CD4-positive, alpha-beta T cell (primary cell): ENCODE measurements around the gene KLHL35. TPM values are rescaled to one million over a fixed set of nuclear protein-coding genes. Genes with fewer than 3 reads are reported as not detected.

Source experiments
- ATAC-seq: fragments of 200-7000 bp; cut with Tn5 transposase; one replicate; pipeline ENCODE4 v1.10.0; 2022; ENCODE audit warnings: mild to moderate bottlenecking; ENCODE audit not compliant: poor library complexity
- CTCF ChIA-PET: fragments of 350-600 bp; sonication (Branson Sonifier 250); formaldehyde crosslinking; loops from one replicate; lab custom pipeline; 2021; ENCODE audit warnings: antibody characterized with exemption, inconsistent platforms; lab: Charles Lee
- POLR2A ChIA-PET: fragments of 350-600 bp; sonication (Branson Sonifier 250); formaldehyde crosslinking; loops from one replicate; lab custom pipeline; 2021; ENCODE audit warnings: antibody characterized with exemption, inconsistent platforms; lab: Charles Lee
- DNase-seq, 14 experiments: peaks; one replicate each; pipeline ENCODE4 v3.0.0-alpha.2; 2013 to 2020; ENCODE audit warnings: mixed read lengths in 2 of 14
- H3K27ac ChIP-seq, 2 donors: one replicate each; pipeline versions ENCODE4 v1.5.1 to v1.7.0; 2013; ENCODE audit warnings: low read length in 2 of 2, low read depth in 1 of 2, mild to moderate bottlenecking in 1 of 2
- H3K27me3 ChIP-seq, 2 experiments: 1 replicate in 1 of 2; 2 replicates in 1 of 2; pipeline versions ENCODE4 v1.6.1 to v1.7.0; 2013; ENCODE audit warnings: low read length in 2 of 2, control low read depth in 1 of 2, mild to moderate bottlenecking in 1 of 2, moderate library complexity in 1 of 2; ENCODE audit not compliant: insufficient read depth in 2 of 2, control insufficient read depth in 1 of 2
- H3K36me3 ChIP-seq: one replicate; pipeline ENCODE4 v1.6.1; 2013; ENCODE audit warnings: low read length, control low read depth; ENCODE audit not compliant: insufficient read depth
- H3K4me1 ChIP-seq: one replicate; pipeline ENCODE4 v1.6.1; 2013; ENCODE audit warnings: low read length, control low read depth; ENCODE audit not compliant: insufficient read depth
- H3K4me3 ChIP-seq: one replicate; pipeline ENCODE4 v1.5.1; 2013; ENCODE audit warnings: mild to moderate bottlenecking, low read length, moderate library complexity
- H3K9me3 ChIP-seq, 2 experiments: 1 replicate in 1 of 2; 2 replicates in 1 of 2; pipeline versions ENCODE4 v1.6.1 to v1.7.0; 2013; ENCODE audit warnings: low read length in 2 of 2, mild to moderate bottlenecking in 2 of 2, control low read depth in 1 of 2, moderate library complexity in 1 of 2; ENCODE audit not compliant: control insufficient read depth in 1 of 2, insufficient read depth in 1 of 2
- H3K27ac Mint-ChIP-seq: one replicate; pipeline ENCODE4 v1.8.0; 2020; ENCODE audit warnings: mixed read lengths
- H3K27me3 Mint-ChIP-seq: one replicate; pipeline ENCODE4 v1.8.0; 2021; ENCODE audit warnings: mixed read lengths
- H3K36me3 Mint-ChIP-seq: one replicate; pipeline ENCODE4 v1.8.0; 2021; ENCODE audit warnings: low read depth, mixed read lengths
- H3K4me1 Mint-ChIP-seq: one replicate; pipeline ENCODE4 v1.8.0; 2021; ENCODE audit warnings: low read depth, mixed read lengths
- H3K4me3 Mint-ChIP-seq: one replicate; pipeline ENCODE4 v1.8.0; 2020; ENCODE audit warnings: mild to moderate bottlenecking, mixed read lengths
- H3K9me3 Mint-ChIP-seq: one replicate; pipeline ENCODE4 v1.8.0; 2020; ENCODE audit warnings: mixed read lengths
- CTCF ChIP-seq: fragments of 200-600 bp; IDR thresholded peaks from one replicate; pipeline ENCODE4 v1.8.0; 2022; ENCODE audit warnings: antibody characterized with exemption, mild to moderate bottlenecking
- intact Hi-C, 2 experiments: fragments of 100-400 bp; cut with DNase I in 1 of 2; cut with micrococcal nuclease in 1 of 2; formaldehyde crosslinking; loops; one replicate each; pipeline versions ENCODE4 v1.15.1 to v1.9.0; 2023 to 2025; cut with DNase I, micrococcal nuclease
- total RNA-seq, 174 experiments: library from RNA in 2 of 174; stranded (reverse) in 2 of 174; gene quantifications; one replicate each; pipeline ENCODE4 v1.2.3 and lab custom pipeline; 2021 to 2026

KLHL35 gene
- total RNA-seq, 2 experiments from 2014 or later = 0.33 to 0.81 TPM

DNA sequence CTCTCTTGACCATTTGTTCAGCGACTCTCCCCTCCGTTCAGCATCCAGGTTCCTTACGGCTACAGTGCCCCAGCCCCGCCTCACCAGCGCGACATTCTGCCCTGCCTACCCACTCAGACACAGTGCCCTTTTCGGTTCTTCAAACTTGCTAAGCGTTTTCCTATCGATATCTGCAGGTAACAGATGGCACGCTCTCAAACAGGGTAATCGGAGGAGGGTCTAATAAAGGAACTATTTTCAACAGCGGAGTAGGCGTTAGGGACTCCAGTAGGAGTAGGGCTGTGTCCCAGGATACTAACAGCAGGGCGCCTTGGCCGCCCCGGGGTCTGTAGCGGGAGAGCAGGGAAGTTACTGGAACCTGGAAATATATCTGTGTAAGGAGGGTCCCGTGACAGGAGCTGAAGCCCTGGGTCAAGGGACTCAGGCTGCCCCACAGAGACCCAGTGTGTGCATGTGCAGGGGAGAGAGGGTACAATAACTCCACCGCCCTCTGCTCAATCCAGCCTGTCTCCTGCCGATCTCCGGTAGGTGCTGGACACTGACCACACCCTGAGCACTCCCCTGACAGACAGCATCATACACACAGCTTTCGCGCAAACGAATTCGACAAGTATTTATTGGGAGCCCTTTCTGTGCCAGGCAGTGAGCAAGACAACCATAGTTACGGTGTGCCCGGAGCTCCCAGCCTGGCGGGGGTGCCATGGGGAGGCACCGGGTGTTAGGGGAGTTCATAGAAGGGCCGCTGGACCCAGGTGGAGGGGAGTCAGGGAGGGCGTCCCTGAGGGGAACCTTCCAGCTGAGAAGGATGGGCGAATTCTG lies 2.1 kb downstream of the KLHL35 start:
- ATAC-seq (no peak), DNase-seq (no peak)
- POLR2A ChIA-PET = interaction anchor here (1.1 to 2.1 kb wide), 5 partner anchors 31 to 189 kb away, joined by 3 to 14 read pairs (median 6); partner anchors contain the start of gene GDPD5
- Histone ChIP-seq H3K4me1 (peaks cover 30% of the 10 kb centered on the region), H3K27ac (no peak overlapping the region), H3K27me3 (peaks cover 32 to 38% of the 10 kb centered on the region in 2 experiments), H3K4me3 (peak overlapping the region; percentile 43), H3K36me3 (no peaks in the 10 kb centered on the region), H3K9me3 (peaks cover 0 to 15% of the 10 kb centered on the region in 2 experiments)
- H3K4me1 Mint-ChIP-seq = peaks cover 30% of the 10 kb centered on the region
- H3K4me3 Mint-ChIP-seq = peak overlapping the region; percentile 82
- intact Hi-C loops = loop anchor here in 1 of 2 experiments (5.0 kb wide), 1 partner anchor 34 kb away; the partner anchor contains the start of gene RPS3
- H3K36me3 Mint-ChIP-seq = peaks cover 5% of the 10 kb centered on the region
- CTCF ChIA-PET = no interaction called here
- no peaks in the 10 kb centered on the region for H3K9me3 Mint-ChIP-seq
- peak overlapping the region; percentile 11 for H3K27ac Mint-ChIP-seq
- no peak for TF ChIP-seq CTCF
- peaks cover 58% of the 10 kb centered on the region for H3K27me3 Mint-ChIP-seq

DNA sequence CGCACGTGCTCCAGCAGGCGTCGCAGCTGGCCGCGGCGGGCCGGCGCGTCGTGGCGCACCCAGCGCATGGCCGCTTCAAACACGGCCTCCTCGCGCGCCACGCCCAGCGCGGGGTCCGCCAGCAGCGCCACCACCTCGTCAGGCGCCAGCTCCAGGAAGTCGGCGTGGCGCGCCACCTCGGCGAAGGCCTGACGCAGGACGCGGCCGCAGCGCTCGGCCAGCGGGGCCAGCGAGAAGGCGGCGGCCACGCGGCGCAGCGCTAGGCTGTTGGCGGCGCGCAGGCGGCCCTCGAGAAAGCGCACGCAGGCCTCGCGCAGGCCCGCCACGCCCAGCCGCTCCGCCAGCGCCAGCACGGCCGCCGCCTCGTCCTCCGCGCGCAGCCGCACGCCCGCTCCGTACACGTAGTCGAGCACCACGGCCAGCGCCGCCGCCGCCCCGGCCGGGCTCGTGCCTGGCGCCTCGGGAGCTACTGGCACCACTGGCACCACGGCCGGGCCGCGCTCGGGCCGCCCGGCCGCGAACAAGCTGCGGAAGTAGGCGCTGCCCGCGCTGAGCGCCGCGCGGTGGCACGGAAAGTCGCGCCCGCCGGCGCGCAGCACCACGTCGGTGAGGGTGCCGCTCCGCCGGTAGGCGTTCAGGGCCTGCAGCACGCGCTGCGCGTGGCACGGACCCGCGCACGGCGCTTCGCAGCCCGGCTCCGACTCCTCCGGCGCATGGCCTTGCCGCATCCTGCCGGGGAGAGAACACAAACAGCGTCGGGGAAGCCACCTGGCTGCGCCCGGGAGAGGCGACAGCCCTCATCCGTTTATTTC lies 2.9 kb downstream of the KLHL35 start:
- no peak for TF ChIP-seq CTCF
- Mint-ChIP-seq H3K27ac (peak overlapping the region; percentile 11), H3K4me3 (peak overlapping the region; percentile 82), H3K4me1 (peaks cover 30% of the 10 kb centered on the region), H3K9me3 (no peaks in the 10 kb centered on the region), H3K36me3 (peaks cover 5% of the 10 kb centered on the region), H3K27me3 (peaks cover 55% of the 10 kb centered on the region)
- H3K9me3 ChIP-seq = peaks cover 0 to 15% of the 10 kb centered on the region in 2 experiments
- DNase-seq = peak; percentile 34 to 86 (median 54)
- H3K27me3 ChIP-seq = peaks cover 32 to 38% of the 10 kb centered on the region in 2 experiments
- no peaks in the 10 kb centered on the region for H3K36me3 ChIP-seq
- ChIA-PET POLR2A (interaction anchor here (0.8 to 2.1 kb wide), 8 partner anchors 30 to 188 kb away, joined by 3 to 14 read pairs (median 4); partner anchors contain the start of gene GDPD5), CTCF (no interaction called here)
- peak overlapping the region; percentile 43 for H3K4me3 ChIP-seq
- intact Hi-C loops = loop anchor here in 1 of 2 experiments (5.0 kb wide), 1 partner anchor 33 kb away; the partner anchor contains the start of gene RPS3
- peak; percentile 65 for ATAC-seq
- H3K27ac ChIP-seq = no peak overlapping the region
- peaks cover 30% of the 10 kb centered on the region for H3K4me1 ChIP-seq

DNA sequence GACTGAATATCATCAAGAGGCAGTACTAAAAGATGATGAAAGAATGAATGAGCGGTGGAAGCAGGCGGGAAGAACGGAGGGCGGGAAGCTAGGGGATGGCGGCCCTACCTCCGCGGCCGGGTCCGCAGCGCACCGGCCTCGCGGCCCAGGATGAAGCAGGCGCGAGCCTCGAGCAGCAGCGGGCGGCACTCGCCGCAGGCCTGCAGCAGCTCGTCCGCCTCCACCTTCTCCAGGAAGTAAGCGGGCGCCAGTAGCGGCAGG lies 3.4 kb downstream of the KLHL35 start:
- Histone ChIP-seq H3K4me3 (no peak overlapping the region), H3K27ac (no peak overlapping the region), H3K4me1 (peaks cover 30% of the 10 kb centered on the region), H3K9me3 (peaks cover 0 to 15% of the 10 kb centered on the region in 2 experiments), H3K27me3 (peaks cover 32 to 38% of the 10 kb centered on the region in 2 experiments), H3K36me3 (no peaks in the 10 kb centered on the region)
- no peak for TF ChIP-seq CTCF
- ATAC-seq (no peak), DNase-seq (no peak)
- ChIA-PET CTCF (no interaction called here), POLR2A (interaction anchor here (0.8 to 2.1 kb wide), 8 partner anchors 29 to 188 kb away, joined by 3 to 14 read pairs (median 4); partner anchors contain the start of gene GDPD5)
- Mint-ChIP-seq H3K9me3 (no peaks in the 10 kb centered on the region), H3K36me3 (no peaks in the 10 kb centered on the region), H3K4me1 (peaks cover 30% of the 10 kb centered on the region), H3K27me3 (peaks cover 55% of the 10 kb centered on the region), H3K27ac (no peak overlapping the region), H3K4me3 (peak overlapping the region; percentile 52)
- intact Hi-C loops = no loop called here
